Measurements from ENCODE around the gene GOLGA8B.
"Not testable (repeated sequence)": the region's sequence is repeated elsewhere in the genome, so short reads cannot be mapped to it uniquely, and the experiment has no call there.

Gene GOLGA8B

GRCh38 chr15:34580251-34581042 lies 3.0 kb downstream of the GOLGA8B start:
- not testable (repeated sequence) for H3K4me1 ChIP-seq (ENCODE audit: control insufficient read depth, insufficient read depth, low read length); H3K9me3 ChIP-seq (ENCODE audit: control insufficient read depth, insufficient read depth, low read length); H3K27ac ChIP-seq (ENCODE audit: low read length); H3K36me3 ChIP-seq (ENCODE audit: control insufficient read depth, insufficient read depth, low read length); H3K4me3 ChIP-seq (ENCODE audit: low read length); DNase-seq (ENCODE audit: low read depth, low spot score); H3K27me3 ChIP-seq (ENCODE audit: control insufficient read depth, insufficient read depth, low read length)
- no CpG with 5 or more reads among the region's 15 CpGs for WGBS (ENCODE audit: insufficient coverage, insufficient read length)

DNA sequence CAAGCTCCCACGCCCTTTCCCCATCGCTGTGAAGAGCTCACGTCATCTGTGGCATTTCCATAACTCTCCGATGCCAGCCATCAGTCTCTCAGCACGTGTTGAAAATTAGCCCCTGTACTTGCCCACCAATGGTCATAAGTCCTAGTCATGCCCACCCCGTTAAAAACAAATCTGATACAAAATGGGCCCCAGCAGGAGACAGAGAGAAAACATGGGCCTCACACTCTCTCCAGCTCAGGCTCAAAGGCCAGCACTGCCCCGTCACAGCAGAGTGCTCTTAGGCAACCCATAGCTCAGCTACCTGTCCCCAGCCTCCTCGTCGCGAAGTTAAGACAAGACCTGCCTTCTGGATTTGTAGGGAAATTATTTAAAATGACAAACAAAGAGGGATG lies 5.2 kb downstream of the GOLGA8B start:
- Histone ChIP-seq H3K4me1 (ENCODE audit: control insufficient read depth, insufficient read depth, low read length) (no peaks in the 10 kb centered on the region), H3K27ac (ENCODE audit: low read length) (no peak overlapping the region), H3K9me3 (ENCODE audit: control insufficient read depth, insufficient read depth, low read length) (no peaks in the 10 kb centered on the region), H3K27me3 (ENCODE audit: control insufficient read depth, insufficient read depth, low read length) (no peaks in the 10 kb centered on the region), H3K4me3 (ENCODE audit: low read length) (no peak overlapping the region), H3K36me3 (ENCODE audit: control insufficient read depth, insufficient read depth, low read length) (no peaks in the 10 kb centered on the region)
- no peak for DNase-seq (ENCODE audit: low read depth, low spot score)
- WGBS (ENCODE audit: insufficient coverage, insufficient read length) = no CpG with 5 or more reads among the region's 10 CpGs

- H3K27ac ChIP-seq (ENCODE audit: low read length); H3K9me3 ChIP-seq (ENCODE audit: control insufficient read depth, insufficient read depth, low read length); DNase-seq (ENCODE audit: low read depth, low spot score); H3K4me3 ChIP-seq (ENCODE audit: low read length); H3K4me1 ChIP-seq (ENCODE audit: control insufficient read depth, insufficient read depth, low read length); H3K36me3 ChIP-seq (ENCODE audit: control insufficient read depth, insufficient read depth, low read length); H3K27me3 ChIP-seq (ENCODE audit: control insufficient read depth, insufficient read depth, low read length): not testable (repeated sequence)
- WGBS (ENCODE audit: insufficient coverage, insufficient read length) = no CpG with 5 or more reads among the region's 4 CpGs
Measured at GRCh38 chr15:34577658-34578282, 5.7 kb downstream of the GOLGA8B start.

DNA sequence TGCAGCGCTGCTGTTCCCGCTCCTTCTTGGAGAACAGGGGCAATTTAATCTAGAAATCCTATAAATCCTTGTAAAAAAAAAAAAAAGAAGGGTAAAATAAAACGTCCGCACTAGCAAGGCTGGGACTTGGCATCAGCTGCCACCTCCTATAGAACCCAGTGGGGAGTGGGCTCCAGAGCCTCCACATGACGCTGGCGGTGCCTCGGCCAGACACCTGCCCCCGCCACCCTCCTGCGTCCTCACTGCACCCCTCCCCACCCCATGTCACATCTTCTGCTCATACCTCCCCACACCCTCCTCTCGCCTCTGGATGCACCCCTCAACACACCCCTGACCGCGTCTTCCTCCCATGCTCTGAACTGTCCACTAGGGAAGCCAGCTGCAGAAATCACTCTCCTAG lies 8.4 kb downstream of the GOLGA8B start:
- no CpG with 5 or more reads among the region's 12 CpGs for WGBS (ENCODE audit: insufficient coverage, insufficient read length)
- H3K9me3 ChIP-seq (ENCODE audit: control insufficient read depth, insufficient read depth, low read length); DNase-seq (ENCODE audit: low read depth, low spot score); H3K4me3 ChIP-seq (ENCODE audit: low read length); H3K4me1 ChIP-seq (ENCODE audit: control insufficient read depth, insufficient read depth, low read length); H3K27ac ChIP-seq (ENCODE audit: low read length); H3K27me3 ChIP-seq (ENCODE audit: control insufficient read depth, insufficient read depth, low read length); H3K36me3 ChIP-seq (ENCODE audit: control insufficient read depth, insufficient read depth, low read length): not testable (repeated sequence)

DNA sequence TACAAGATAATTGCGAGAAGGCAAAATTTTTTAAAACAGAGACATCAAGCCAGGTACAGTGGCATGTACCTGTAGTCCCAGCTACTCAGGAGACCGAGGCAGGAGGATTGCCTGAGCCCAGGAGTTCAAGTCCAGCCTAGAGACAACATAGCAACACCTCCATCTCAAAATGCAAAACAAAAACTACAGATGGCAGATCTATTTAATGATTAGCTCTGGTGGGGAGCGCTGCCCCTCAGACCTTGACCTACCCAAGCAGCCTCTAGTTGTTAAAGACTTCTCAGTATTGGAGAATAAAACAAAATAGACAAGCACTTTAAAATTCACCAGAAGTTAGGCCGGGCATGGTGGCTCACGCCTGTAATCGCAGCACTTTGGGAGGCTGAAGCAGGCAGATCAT lies 10.5 kb downstream of the GOLGA8B start:
- not testable (repeated sequence) for H3K4me3 ChIP-seq (ENCODE audit: low read length); H3K9me3 ChIP-seq (ENCODE audit: control insufficient read depth, insufficient read depth, low read length); H3K27me3 ChIP-seq (ENCODE audit: control insufficient read depth, insufficient read depth, low read length); H3K4me1 ChIP-seq (ENCODE audit: control insufficient read depth, insufficient read depth, low read length); H3K27ac ChIP-seq (ENCODE audit: low read length); H3K36me3 ChIP-seq (ENCODE audit: control insufficient read depth, insufficient read depth, low read length); DNase-seq (ENCODE audit: low read depth, low spot score)
- no CpG with 5 or more reads among the region's 6 CpGs for WGBS (ENCODE audit: insufficient coverage, insufficient read length)

- no CpG with 5 or more reads among the region's 13 CpGs for WGBS (ENCODE audit: insufficient coverage, insufficient read length)
- not testable (repeated sequence) for H3K9me3 ChIP-seq (ENCODE audit: control insufficient read depth, insufficient read depth, low read length)
Measured at GRCh38 chr15:34572019-34572641, 11.3 kb downstream of the GOLGA8B start.

DNA sequence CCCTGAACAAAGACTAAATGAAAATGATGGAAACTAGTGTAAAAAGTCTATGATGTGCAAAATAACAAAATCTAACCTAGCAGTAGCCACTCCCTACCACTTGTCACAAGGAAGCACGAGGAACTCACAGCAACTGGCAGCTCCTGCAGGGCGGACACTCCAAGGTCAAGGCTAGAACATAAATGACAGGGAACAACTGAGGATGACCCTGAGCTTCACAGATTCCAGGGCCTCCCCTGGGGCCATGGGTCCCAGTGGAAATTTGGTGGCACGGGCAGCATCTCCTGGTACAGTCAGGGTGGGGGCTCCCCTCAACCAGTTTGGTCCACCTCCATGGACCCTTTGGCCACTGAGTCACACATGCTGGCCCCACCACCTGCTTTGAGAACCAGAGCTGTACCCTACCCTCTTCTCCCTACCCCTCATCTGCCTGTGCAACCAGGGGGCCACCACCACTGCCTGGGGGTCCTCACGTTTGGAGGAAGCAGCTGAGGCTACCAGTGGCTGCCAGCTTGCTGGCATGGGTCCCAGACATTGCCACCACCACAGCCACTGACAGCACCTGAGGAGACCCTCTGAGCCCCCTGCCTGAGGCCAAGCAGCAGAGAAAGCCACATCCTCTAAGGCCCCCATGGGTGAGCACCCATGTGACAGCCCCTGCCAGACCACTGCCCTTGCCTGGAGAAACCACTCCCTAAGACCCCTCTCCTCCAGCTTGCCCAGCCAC lies 13.6 kb downstream of the GOLGA8B start:
- H3K4me3 ChIP-seq (ENCODE audit: low read length); H3K4me1 ChIP-seq (ENCODE audit: control insufficient read depth, insufficient read depth, low read length); H3K27me3 ChIP-seq (ENCODE audit: control insufficient read depth, insufficient read depth, low read length); H3K36me3 ChIP-seq (ENCODE audit: control insufficient read depth, insufficient read depth, low read length); H3K9me3 ChIP-seq (ENCODE audit: control insufficient read depth, insufficient read depth, low read length); H3K27ac ChIP-seq (ENCODE audit: low read length); DNase-seq (ENCODE audit: low read depth, low spot score): not testable (repeated sequence)
- WGBS (ENCODE audit: insufficient coverage, insufficient read length) = no CpG with 5 or more reads among the region's 4 CpGs

More at GRCh38 chr15:34572019-34572641, 11.3 kb downstream of the GOLGA8B start:
- not testable (repeated sequence) for H3K4me1 ChIP-seq (ENCODE audit: control insufficient read depth, insufficient read depth, low read length); H3K27me3 ChIP-seq (ENCODE audit: control insufficient read depth, insufficient read depth, low read length); H3K4me3 ChIP-seq (ENCODE audit: low read length); H3K27ac ChIP-seq (ENCODE audit: low read length); DNase-seq (ENCODE audit: low read depth, low spot score); H3K36me3 ChIP-seq (ENCODE audit: control insufficient read depth, insufficient read depth, low read length)

DNA sequence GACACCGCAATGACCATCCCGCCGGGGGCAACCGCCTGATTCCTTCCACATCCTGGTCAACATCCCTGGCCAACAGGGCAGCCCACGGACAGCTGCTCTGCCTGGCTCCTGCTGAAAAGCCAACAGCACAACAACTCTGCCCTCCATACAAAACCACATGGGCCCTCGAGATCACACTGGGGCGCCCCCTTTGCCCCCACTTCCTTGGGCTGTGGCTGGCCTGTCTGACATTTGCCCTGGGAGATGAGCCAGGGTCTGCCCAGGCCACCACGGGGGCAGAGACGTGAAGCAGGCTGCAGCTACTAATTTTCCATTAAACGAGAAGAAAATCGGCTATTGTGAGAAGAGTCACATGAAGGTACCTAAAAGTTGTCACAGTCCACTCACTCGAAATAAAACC lies 16.3 kb downstream of the GOLGA8B start:
- H3K36me3 ChIP-seq (ENCODE audit: control insufficient read depth, insufficient read depth, low read length); H3K27me3 ChIP-seq (ENCODE audit: control insufficient read depth, insufficient read depth, low read length); H3K27ac ChIP-seq (ENCODE audit: low read length); H3K4me1 ChIP-seq (ENCODE audit: control insufficient read depth, insufficient read depth, low read length); H3K9me3 ChIP-seq (ENCODE audit: control insufficient read depth, insufficient read depth, low read length); DNase-seq (ENCODE audit: low read depth, low spot score); H3K4me3 ChIP-seq (ENCODE audit: low read length): not testable (repeated sequence)
- no CpG with 5 or more reads among the region's 12 CpGs for WGBS (ENCODE audit: insufficient coverage, insufficient read length)

GRCh38 chr15:34564711-34565110 lies 18.7 kb downstream of the GOLGA8B start:
- not testable (repeated sequence) for H3K36me3 ChIP-seq (ENCODE audit: control insufficient read depth, insufficient read depth, low read length); H3K4me3 ChIP-seq (ENCODE audit: low read length); H3K27me3 ChIP-seq (ENCODE audit: control insufficient read depth, insufficient read depth, low read length); H3K27ac ChIP-seq (ENCODE audit: low read length); H3K9me3 ChIP-seq (ENCODE audit: control insufficient read depth, insufficient read depth, low read length); DNase-seq (ENCODE audit: low read depth, low spot score); H3K4me1 ChIP-seq (ENCODE audit: control insufficient read depth, insufficient read depth, low read length)
- WGBS (ENCODE audit: insufficient coverage, insufficient read length) = no CpG with 5 or more reads among the region's 5 CpGs

DNA sequence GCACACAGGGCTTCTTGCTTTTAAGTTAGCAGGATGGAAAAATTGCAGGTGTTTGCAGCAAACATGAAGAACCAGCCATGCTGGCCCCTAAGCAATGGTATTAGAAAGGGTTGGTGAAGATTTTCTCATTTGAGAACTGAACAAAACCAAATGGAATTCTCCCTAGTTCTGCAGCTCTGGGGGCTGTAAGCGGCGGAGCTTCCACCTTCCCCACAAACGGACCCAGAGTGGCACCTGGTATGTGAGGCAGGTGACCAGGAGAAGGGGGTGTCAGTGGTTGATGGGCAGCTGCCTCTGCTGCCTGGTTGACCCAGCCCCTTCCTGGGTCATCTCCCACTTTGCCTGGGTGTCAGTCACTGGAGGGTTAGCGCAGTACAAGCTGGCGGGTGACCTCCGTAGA lies 22.6 kb downstream of the GOLGA8B start:
- WGBS (ENCODE audit: insufficient coverage, insufficient read length) = no CpG with 5 or more reads among the region's 6 CpGs

More for the DNA sequence above, 22.6 kb downstream of the GOLGA8B start:
- not testable (repeated sequence) for H3K4me3 ChIP-seq (ENCODE audit: low read length); H3K27me3 ChIP-seq (ENCODE audit: control insufficient read depth, insufficient read depth, low read length); H3K27ac ChIP-seq (ENCODE audit: low read length); DNase-seq (ENCODE audit: low read depth, low spot score); H3K36me3 ChIP-seq (ENCODE audit: control insufficient read depth, insufficient read depth, low read length); H3K4me1 ChIP-seq (ENCODE audit: control insufficient read depth, insufficient read depth, low read length); H3K9me3 ChIP-seq (ENCODE audit: control insufficient read depth, insufficient read depth, low read length)

All from iPS DF 6.9 (cell line).